T-helper 17 cell (primary cell): Measurements from ENCODE around the gene GOLGA6L10. TPM values are rescaled to one million over a fixed set of nuclear protein-coding genes. Genes with fewer than 3 reads are reported as not detected.
"Not testable (repeated sequence)": the region's sequence is repeated elsewhere in the genome, so short reads cannot be mapped to it uniquely, and the experiment has no call there.

Source experiments
- ATAC-seq: fragments of 150-1000 bp; cut with Tn5 transposase; 2 replicates; pipeline ENCODE4 v1.10.0; 2021; ENCODE audit warnings: mild to moderate bottlenecking, moderate library complexity
- DNase-seq, 3 donors: peaks; one replicate each; pipeline versions ENCODE4 v3.0.0 to v3.0.0-alpha.2; 2020 to 2021
- H3K9me3 ChIP-seq: one replicate; pipeline ENCODE4 v1.7.0; 2013; ENCODE audit warnings: low read length, mild to moderate bottlenecking; ENCODE audit not compliant: control insufficient read depth, poor library complexity, severe bottlenecking
- H3K27ac Mint-ChIP-seq: one replicate; pipeline ENCODE4 v1.8.0; 2022; ENCODE audit warnings: mild to moderate bottlenecking, moderate library complexity, mixed read lengths
- H3K27me3 Mint-ChIP-seq: one replicate; pipeline ENCODE4 v1.8.0; 2022; ENCODE audit warnings: mixed read lengths
- H3K36me3 Mint-ChIP-seq: one replicate; pipeline ENCODE4 v1.8.0; 2022; ENCODE audit warnings: low read depth, mixed read lengths
- H3K4me1 Mint-ChIP-seq: one replicate; pipeline ENCODE4 v1.8.0; 2022; ENCODE audit warnings: mild to moderate bottlenecking, mixed read lengths
- H3K4me3 Mint-ChIP-seq: one replicate; pipeline ENCODE4 v1.8.0; 2022; ENCODE audit warnings: mild to moderate bottlenecking, moderate library complexity, mixed read lengths
- total RNA-seq, 4 donors: library from RNA in 2 of 4; stranded (reverse) in 2 of 4; gene quantifications; one replicate each; pipeline ENCODE4 v1.2.3 and lab custom pipeline; 2022 to 2026

The GOLGA6L10 gene, protein sequence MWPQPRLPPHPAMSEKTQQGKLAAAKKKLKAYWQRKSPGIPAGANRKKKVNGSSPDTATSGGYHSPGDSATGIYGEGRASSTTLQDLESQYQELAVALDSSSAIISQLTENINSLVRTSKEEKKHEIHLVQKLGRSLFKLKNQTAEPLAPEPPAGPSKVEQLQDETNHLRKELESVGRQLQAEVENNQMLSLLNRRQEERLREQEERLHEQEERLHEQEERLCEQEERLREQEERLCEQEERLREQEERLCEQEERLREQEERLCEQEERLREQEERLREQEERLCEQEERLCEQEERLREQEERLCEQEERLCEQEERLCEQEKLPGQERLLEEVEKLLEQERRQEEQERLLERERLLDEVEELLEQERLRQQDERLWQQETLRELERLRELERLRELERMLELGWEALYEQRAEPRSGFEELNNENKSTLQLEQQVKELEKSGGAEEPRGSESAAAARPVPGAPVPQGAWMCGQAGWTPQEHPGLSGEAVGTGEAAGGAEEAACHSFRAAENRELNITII
- total RNA-seq (1 to 10 TPM; 1.4 to 1.9 TPM), total RNA-seq (lab: John Stamatoyannopoulos, UW) (0.23 to 1.4 reads per million in 2 donors)

DNA sequence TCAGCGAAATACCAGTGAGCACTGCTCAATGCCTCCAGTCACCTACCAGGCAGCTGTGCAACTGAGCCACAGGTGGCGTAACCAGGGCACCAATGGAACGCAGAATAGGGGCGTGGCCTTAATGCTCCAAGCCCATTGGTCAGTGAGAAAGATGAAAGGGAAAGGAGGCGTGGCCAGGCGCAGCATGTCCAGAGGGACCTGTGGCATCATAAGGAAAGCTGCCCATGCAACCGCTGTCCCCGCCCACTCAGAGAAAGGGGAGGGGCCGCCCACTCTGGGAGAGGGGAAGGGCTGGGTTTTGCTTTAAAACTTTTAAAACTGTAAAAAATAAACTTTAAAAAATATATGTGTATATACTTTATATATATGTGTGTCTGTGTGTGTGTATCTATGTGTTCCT lies at the start of gene GOLGA6L10:
Gene GOLGA6L10 (minus strand): TSS at position 101 of the 400 bp plus-strand sequence. CDS start 100 bp downstream, at position 1.
- not testable (repeated sequence) for H3K4me3 Mint-ChIP-seq, H3K27me3 Mint-ChIP-seq, DNase-seq

DNA sequence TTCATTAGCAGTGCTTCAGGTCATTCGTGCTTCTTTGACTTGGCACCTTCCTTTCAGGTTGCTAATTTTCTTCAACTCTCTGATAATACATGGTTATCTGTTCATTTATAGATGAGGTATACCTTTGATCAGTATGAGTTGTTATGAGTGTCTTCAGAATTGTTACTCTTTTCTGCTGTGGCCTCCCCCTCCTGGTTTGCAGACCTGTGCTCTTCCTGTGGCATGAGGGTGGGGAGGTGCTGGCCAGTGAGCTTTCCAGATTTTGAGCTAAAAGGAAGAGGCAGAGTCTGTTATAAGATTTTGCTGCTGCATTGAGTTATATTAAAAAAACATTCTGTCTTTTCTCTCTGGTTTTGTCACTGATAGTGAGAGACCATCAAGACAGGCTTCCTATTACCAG lies 49.5 kb upstream of the GOLGA6L10 start:
- no peak overlapping the region for H3K27ac Mint-ChIP-seq
- peaks cover 3% of the 10 kb centered on the region for H3K4me1 Mint-ChIP-seq

More for the DNA sequence above, at the start of gene GOLGA6L10:
- not testable (repeated sequence) for H3K4me1 Mint-ChIP-seq, H3K9me3 ChIP-seq, ATAC-seq, H3K36me3 Mint-ChIP-seq, H3K27ac Mint-ChIP-seq

DNA sequence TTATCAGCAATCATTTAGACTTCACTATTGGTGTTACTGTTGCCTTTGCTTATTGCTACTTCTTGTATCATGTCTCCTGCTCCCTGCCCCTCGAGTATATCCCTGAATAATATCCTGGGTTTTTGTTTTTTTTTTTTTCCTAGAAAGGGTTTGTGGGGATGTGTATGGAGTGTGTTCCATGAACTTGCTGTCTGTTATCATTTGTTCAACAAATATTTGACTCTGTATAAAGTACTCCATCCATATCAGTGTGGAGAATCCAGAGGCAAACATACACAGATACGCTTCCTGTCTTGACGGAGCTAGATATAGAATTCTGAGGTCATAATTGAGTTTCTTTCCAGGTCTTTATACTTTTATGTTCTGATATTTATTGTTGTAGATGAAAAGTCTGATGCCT lies 48.5 kb upstream of the GOLGA6L10 start:
- no peak overlapping the region for H3K27ac Mint-ChIP-seq
- H3K4me3 Mint-ChIP-seq, result no peak overlapping the region
- no peaks in the 10 kb centered on the region for H3K27me3 Mint-ChIP-seq
- H3K9me3 ChIP-seq, result no peaks in the 10 kb centered on the region
- H3K36me3 Mint-ChIP-seq, result peaks cover 4% of the 10 kb centered on the region
- peaks cover 1% of the 10 kb centered on the region for H3K4me1 Mint-ChIP-seq
- no peak for DNase-seq
- ATAC-seq, result no peak

More for the DNA sequence above, 49.5 kb upstream of the GOLGA6L10 start:
- no peak for DNase-seq
- ATAC-seq, result no peak
- no peaks in the 10 kb centered on the region for H3K27me3 Mint-ChIP-seq
- peaks cover 5% of the 10 kb centered on the region for H3K36me3 Mint-ChIP-seq
- no peak overlapping the region for H3K4me3 Mint-ChIP-seq
- no peaks in the 10 kb centered on the region for H3K9me3 ChIP-seq

DNA sequence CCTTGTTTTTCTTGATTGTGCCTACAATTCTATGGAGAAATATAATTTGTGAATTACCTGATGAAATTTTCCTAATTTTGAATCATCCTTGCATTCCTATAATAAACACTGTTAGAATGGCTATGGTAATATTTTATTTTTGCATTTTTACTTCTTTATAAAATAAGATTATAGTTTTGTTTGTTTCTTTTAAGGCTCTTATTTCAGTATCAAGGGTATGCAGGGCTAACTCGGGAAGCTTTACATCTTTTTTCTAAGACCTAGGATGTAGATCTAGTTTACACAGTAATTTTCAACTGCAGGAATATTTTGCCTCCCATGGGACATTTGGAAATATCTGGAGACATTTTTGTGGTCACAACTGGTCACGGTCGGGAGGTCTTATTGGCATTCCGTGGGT lies 46.5 kb upstream of the GOLGA6L10 start:
- not testable (repeated sequence) for H3K4me3 Mint-ChIP-seq, ATAC-seq, H3K27me3 Mint-ChIP-seq, H3K27ac Mint-ChIP-seq, H3K9me3 ChIP-seq, DNase-seq, H3K4me1 Mint-ChIP-seq, H3K36me3 Mint-ChIP-seq

DNA sequence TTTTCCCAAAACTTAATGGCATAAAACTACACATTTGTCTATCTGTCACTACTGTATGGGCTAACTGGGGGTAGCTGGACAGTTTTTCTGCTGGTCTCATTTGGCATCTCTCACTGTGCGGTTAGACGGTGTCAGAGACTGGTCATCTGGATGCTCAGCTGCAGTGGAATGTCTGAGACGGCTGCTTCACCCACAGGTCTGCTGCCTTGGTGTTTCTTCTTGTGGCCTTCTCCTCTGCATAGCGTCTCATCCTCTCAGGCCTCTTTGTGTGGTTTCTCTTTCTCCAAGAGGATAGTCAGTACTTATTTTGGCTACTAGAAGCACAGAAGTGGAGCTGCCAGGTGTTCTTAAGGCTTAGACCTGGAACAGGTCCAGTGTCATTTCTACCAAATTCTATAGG lies 44.4 kb upstream of the GOLGA6L10 start:
- no peaks in the 10 kb centered on the region for H3K9me3 ChIP-seq
- H3K27ac Mint-ChIP-seq, result no peak overlapping the region
- H3K27me3 Mint-ChIP-seq, result no peaks in the 10 kb centered on the region
- DNase-seq (no peak), ATAC-seq (no peak)
- H3K4me1 Mint-ChIP-seq, result peaks cover 3% of the 10 kb centered on the region
- H3K36me3 Mint-ChIP-seq, result peaks cover 3% of the 10 kb centered on the region
- no peak overlapping the region for H3K4me3 Mint-ChIP-seq

DNA sequence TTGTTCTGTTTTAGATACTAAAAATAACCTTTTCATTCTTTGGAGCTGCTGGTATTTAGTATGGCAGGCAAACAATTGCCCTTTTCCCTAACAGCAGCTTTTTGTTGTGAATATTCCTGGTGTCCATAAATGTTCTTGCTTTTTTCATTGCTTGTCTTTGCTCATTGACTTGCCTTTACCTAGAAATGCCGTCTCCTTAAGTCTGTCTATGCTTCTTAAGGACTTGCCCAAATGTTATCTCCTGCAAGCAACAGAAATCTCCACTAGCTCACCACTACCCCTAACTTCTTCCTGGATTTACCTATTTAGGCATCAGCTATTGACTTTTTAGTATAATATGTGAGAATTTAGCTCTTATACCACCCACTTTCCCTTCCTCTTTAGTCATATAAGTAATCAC lies 42.8 kb upstream of the GOLGA6L10 start:
- not testable (repeated sequence) for DNase-seq, H3K27ac Mint-ChIP-seq, H3K4me3 Mint-ChIP-seq, H3K27me3 Mint-ChIP-seq, ATAC-seq, H3K9me3 ChIP-seq, H3K4me1 Mint-ChIP-seq, H3K36me3 Mint-ChIP-seq

DNA sequence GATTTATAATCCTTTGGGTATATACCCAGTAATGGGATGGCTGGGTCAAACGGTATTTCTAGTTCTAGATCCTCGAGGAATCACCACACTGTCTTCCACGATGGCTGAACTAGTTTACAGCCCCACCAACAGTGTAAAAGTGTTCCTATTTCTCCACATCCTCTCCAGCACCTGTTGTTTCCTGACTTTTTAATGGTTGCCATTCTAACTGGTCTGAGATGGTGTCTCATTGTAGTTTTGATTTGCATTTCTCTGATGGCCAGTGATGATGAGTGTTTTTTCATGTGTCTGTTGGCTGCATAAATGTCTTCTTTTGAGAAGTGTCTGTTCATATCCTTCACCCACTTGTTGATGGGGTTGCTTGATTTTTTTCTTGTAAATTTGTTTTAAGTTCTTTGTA lies 40.9 kb upstream of the GOLGA6L10 start:
- H3K36me3 Mint-ChIP-seq, H3K27ac Mint-ChIP-seq, H3K9me3 ChIP-seq, H3K27me3 Mint-ChIP-seq, H3K4me3 Mint-ChIP-seq, DNase-seq, ATAC-seq, H3K4me1 Mint-ChIP-seq: not testable (repeated sequence)

DNA sequence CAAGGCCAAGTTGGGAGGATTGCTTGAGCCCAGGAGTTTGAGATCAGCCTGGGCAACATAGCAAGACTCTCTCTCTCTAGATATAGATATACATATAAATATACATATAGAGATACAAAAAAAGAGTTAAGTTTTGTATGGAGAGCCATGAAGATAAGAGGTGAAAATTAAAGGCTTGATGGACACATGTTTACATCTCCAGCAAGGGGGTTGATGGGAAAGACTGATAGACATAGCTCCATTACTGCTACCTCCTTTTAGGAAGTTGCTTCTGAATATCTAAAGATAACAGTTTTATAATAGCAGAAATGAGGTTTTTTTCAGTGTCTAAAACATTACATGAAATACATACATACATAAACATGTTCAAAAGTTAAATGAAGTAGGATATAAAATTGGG lies 37.9 kb upstream of the GOLGA6L10 start:
- not testable (repeated sequence) for H3K36me3 Mint-ChIP-seq, H3K4me1 Mint-ChIP-seq, H3K27me3 Mint-ChIP-seq, H3K27ac Mint-ChIP-seq, DNase-seq, H3K9me3 ChIP-seq, ATAC-seq, H3K4me3 Mint-ChIP-seq

DNA sequence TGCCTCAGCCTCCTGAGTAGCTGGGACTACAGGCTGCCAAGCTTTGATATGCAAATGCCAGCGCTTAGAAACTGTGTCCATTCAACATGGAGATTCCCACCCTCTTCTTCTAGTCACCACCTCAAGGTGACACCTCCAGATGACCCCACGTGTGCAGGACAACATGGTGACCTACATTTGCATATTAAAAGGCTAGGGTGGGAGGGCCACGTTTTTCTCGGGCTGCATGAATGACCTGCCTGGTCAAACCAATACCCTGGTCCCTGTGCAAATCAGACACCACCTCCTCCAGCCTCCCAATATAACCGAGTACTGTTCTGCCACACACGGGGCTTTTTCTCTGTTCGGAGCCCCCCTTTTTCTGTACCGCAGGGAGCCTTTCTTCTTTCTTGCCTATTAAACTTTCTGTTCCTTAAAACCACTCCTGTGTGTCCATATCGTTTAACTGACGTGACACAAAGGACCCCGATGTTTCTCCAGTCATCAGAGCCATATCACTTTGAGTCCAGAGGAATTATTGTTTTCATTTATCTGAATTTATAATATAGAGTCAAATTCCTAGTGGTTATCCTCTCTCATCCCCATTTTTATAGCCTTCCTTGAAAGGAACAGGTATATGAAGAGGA lies 32.2 kb upstream of the GOLGA6L10 start:
- H3K9me3 ChIP-seq, H3K27ac Mint-ChIP-seq, H3K4me3 Mint-ChIP-seq, H3K4me1 Mint-ChIP-seq, DNase-seq, H3K27me3 Mint-ChIP-seq, ATAC-seq, H3K36me3 Mint-ChIP-seq: not testable (repeated sequence)

DNA sequence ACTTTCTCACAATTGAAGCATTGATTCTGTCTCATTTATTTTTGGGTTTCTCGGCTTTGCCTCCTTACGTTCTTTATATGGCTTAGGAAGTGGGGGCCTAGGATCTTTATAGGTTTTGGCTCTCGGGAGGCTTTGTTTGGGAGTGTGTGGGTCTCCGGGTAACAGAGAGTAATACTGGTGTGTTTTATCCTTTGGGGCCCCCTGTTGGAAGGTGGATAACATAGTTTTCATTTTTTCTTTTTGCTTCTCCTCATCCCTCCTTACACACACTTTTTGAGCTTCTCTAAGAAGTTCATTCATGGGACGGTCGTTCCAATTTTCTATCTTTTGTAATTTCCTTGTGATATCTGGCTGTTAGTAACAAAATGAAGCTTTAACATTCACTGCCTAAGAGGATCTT lies 30.3 kb upstream of the GOLGA6L10 start:
- H3K27ac Mint-ChIP-seq, ATAC-seq: not testable (repeated sequence)

DNA sequence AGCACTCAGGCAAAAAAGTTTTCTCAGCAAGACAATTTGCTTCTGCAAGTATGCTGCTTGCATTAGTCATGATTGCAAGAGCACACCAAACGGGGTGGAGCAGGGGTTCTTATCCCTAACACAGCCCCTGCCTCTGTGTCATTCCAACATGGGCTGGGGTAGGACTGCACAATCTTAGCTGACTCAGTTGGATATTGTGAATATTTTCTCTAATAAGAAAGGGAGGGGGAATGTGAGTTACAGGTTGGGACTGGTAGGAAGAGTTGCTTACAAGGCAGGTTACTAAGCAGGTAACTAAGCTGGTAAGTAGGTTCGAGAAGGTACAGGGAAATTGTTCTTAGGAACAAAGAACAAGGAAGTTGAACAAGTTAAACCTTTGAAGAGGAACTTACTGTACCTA lies 24.4 kb upstream of the GOLGA6L10 start:
- H3K4me3 Mint-ChIP-seq, H3K9me3 ChIP-seq, DNase-seq, H3K36me3 Mint-ChIP-seq, H3K27me3 Mint-ChIP-seq, ATAC-seq, H3K27ac Mint-ChIP-seq, H3K4me1 Mint-ChIP-seq: not testable (repeated sequence)

More for the DNA sequence above, 30.3 kb upstream of the GOLGA6L10 start:
- DNase-seq, H3K36me3 Mint-ChIP-seq, H3K27me3 Mint-ChIP-seq, H3K9me3 ChIP-seq, H3K4me3 Mint-ChIP-seq: not testable (repeated sequence)
- peaks cover 11% of the 10 kb centered on the region for H3K4me1 Mint-ChIP-seq

DNA sequence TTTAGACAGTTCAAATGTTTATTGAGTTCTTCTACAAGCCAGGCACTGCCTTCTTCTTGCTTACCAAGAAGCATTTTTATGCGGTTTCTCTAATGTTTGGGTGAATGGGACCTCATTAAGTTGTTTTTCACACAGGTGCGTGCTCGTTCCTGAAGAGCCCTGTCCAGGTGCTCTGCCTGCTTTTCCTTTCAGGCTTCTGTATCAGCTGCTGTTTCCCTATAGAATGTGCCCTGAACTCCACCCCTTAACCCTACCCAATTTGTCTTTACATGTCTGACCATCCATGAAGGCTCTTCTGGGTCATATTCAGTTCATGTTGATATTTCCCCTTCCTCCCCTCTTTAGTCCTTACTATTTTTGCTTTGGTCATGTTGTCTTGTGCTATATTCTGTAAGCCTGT lies 22.4 kb upstream of the GOLGA6L10 start:
- Mint-ChIP-seq H3K27me3 (peaks cover 6% of the 10 kb centered on the region), H3K27ac (no peak overlapping the region), H3K36me3 (peaks cover 2% of the 10 kb centered on the region), H3K4me1 (peaks cover 4% of the 10 kb centered on the region), H3K4me3 (no peak overlapping the region)
- ATAC-seq (no peak), DNase-seq (no peak)
- no peaks in the 10 kb centered on the region for H3K9me3 ChIP-seq

DNA sequence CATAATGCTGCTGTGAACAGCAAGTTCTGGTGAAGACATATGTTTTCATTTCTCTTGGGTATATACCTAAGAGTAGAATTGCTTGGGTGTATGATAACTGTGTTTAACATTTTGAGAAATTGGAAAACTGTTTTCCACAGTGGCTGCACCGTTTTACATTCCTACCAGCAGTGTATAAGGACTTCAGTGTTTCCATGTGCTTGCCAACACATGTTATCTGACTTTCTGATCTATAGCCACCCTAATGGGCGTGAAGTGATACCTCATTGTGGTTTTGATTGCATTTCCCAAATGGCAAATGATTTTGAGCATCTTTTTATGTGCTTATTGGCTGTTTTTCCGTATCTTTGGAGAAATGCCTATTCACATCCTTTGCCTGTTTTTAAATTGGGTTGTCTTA lies 18.5 kb upstream of the GOLGA6L10 start:
- H3K9me3 ChIP-seq, H3K4me3 Mint-ChIP-seq, H3K27me3 Mint-ChIP-seq, ATAC-seq, DNase-seq, H3K27ac Mint-ChIP-seq, H3K36me3 Mint-ChIP-seq, H3K4me1 Mint-ChIP-seq: not testable (repeated sequence)
